ENCODE data around the gene ITPRID1.

Gene ITPRID1

GRCh38 chr7:31651234-31652062, 137.6 kb downstream of the ITPRID1 start:
- Histone ChIP-seq H3K4me3 (ENCODE audit: low read length) (no peak overlapping the region), H3K27me3 (ENCODE audit: control insufficient read depth, insufficient read depth, low read length) (no peaks in the 10 kb centered on the region), H3K27ac (ENCODE audit: low read length) (no peak overlapping the region), H3K4me1 (ENCODE audit: control insufficient read depth, insufficient read depth, low read length) (peaks cover 5% of the 10 kb centered on the region), H3K9me3 (ENCODE audit: control insufficient read depth, insufficient read depth, low read length) (no peaks in the 10 kb centered on the region), H3K36me3 (ENCODE audit: control insufficient read depth, insufficient read depth, low read length) (no peaks in the 10 kb centered on the region)
- DNase-seq (ENCODE audit: low read depth, low spot score) = no peak
- no CpG with 5 or more reads among the region's 7 CpGs for WGBS (ENCODE audit: insufficient coverage, insufficient read length)

GRCh38 chr7:31652063-31652326, 138.1 kb downstream of the ITPRID1 start:
- Histone ChIP-seq H3K4me3 (ENCODE audit: low read length) (no peak overlapping the region), H3K27me3 (ENCODE audit: control insufficient read depth, insufficient read depth, low read length) (no peaks in the 10 kb centered on the region), H3K4me1 (ENCODE audit: control insufficient read depth, insufficient read depth, low read length) (peaks cover 5% of the 10 kb centered on the region), H3K9me3 (ENCODE audit: control insufficient read depth, insufficient read depth, low read length) (no peaks in the 10 kb centered on the region), H3K36me3 (ENCODE audit: control insufficient read depth, insufficient read depth, low read length) (no peaks in the 10 kb centered on the region), H3K27ac (ENCODE audit: low read length) (no peak overlapping the region)
- no peak for DNase-seq (ENCODE audit: low read depth, low spot score)

DNA sequence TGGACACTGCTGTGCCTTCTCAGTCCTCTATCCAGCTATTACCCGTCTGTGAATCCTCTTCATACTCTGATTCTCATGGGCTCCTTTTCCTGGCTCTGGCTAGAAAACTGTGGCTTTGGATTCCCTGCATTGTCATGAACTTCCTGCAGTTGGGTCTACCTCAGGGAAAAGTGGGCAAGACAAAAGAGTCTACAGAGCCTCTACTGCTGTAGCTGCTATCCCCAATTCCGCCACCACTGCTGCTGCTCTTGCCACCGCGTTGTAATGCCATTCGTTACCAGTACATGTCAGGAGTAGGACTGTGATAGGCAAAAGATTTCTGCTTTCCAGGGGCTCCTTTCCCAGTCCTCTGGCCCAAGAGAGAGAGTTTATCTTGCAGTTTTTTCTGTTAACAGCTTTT, 149.2 kb downstream of the ITPRID1 start:
- no peaks in the 10 kb centered on the region for H3K36me3 ChIP-seq (ENCODE audit: control insufficient read depth, insufficient read depth, low read length)
- no peak overlapping the region for H3K4me3 ChIP-seq (ENCODE audit: low read length)
- 0 out of 2 replicates have a peak, but pooled peaks cover 1% of the 10 kb centered on the region for H3K4me1 ChIP-seq (ENCODE audit: control insufficient read depth, insufficient read depth, low read length)
- no CpG with 5 or more reads among the region's 5 CpGs for WGBS (ENCODE audit: insufficient coverage, insufficient read length)
- H3K27me3 ChIP-seq (ENCODE audit: control insufficient read depth, insufficient read depth, low read length) = no peaks in the 10 kb centered on the region
- no peak overlapping the region for H3K27ac ChIP-seq (ENCODE audit: low read length)
- DNase-seq (ENCODE audit: low read depth, low spot score) = peak; percentile 73
- H3K9me3 ChIP-seq (ENCODE audit: control insufficient read depth, insufficient read depth, low read length) = no peaks in the 10 kb centered on the region

DNA sequence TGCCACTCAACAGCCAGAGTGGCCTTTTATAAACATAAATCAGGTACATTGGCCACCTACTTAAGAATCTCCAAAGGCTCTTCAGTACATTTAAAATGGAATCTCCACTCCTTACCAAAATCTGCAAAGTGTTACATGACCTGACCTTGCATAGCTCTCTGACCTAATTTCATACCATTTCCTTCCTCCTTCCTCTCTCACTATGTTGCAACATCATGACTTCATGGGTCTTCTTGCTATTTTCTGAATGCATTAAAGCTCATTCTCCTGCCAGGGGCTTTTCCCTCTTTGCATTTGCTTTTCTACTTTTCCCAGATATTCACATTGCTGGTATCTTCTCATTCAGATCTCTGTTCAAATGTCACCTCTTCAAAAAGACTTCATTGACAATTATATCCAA, 151.0 kb downstream of the ITPRID1 start:
- Histone ChIP-seq H3K36me3 (ENCODE audit: control insufficient read depth, insufficient read depth, low read length) (no peaks in the 10 kb centered on the region), H3K27ac (ENCODE audit: low read length) (no peak overlapping the region), H3K27me3 (ENCODE audit: control insufficient read depth, insufficient read depth, low read length) (no peaks in the 10 kb centered on the region), H3K4me1 (ENCODE audit: control insufficient read depth, insufficient read depth, low read length) (0 out of 2 replicates have a peak, but pooled peaks cover 1% of the 10 kb centered on the region), H3K9me3 (ENCODE audit: control insufficient read depth, insufficient read depth, low read length) (no peaks in the 10 kb centered on the region), H3K4me3 (ENCODE audit: low read length) (no peak overlapping the region)
- DNase-seq (ENCODE audit: low read depth, low spot score) = no peak

GRCh38 chr7:31665546-31665945, 151.7 kb downstream of the ITPRID1 start:
- no peaks in the 10 kb centered on the region for H3K9me3 ChIP-seq (ENCODE audit: control insufficient read depth, insufficient read depth, low read length)
- 0 out of 2 replicates have a peak, but pooled peaks cover 1% of the 10 kb centered on the region for H3K4me1 ChIP-seq (ENCODE audit: control insufficient read depth, insufficient read depth, low read length)
- DNase-seq (ENCODE audit: low read depth, low spot score) = no peak
- no peaks in the 10 kb centered on the region for H3K27me3 ChIP-seq (ENCODE audit: control insufficient read depth, insufficient read depth, low read length)
- no peak overlapping the region for H3K27ac ChIP-seq (ENCODE audit: low read length)
- no peak overlapping the region for H3K4me3 ChIP-seq (ENCODE audit: low read length)
- H3K36me3 ChIP-seq (ENCODE audit: control insufficient read depth, insufficient read depth, low read length) = no peaks in the 10 kb centered on the region
- WGBS (ENCODE audit: insufficient coverage, insufficient read length) = no CpG with 5 or more reads among the region's 1 CpG

DNA sequence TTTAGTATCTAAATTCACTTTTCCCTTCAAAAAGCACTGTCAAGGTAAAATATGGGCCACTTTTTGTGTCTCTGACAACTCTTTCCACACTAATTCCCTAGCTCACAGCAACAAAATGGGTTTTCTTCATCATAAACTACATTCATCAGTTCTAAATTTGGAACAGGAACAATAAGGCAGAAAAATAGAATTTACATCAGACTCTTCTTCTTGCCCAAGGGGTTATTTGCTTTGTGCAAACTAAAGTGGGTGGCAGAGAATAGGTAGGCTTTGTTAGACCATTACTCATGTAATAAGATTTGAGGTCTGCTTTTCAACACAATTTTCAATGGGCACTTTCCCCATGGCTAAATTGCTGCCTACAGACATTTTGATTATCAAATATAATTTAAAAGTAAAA, 155.6 kb downstream of the ITPRID1 start:
- Histone ChIP-seq H3K36me3 (ENCODE audit: control insufficient read depth, insufficient read depth, low read length) (no peaks in the 10 kb centered on the region), H3K27me3 (ENCODE audit: control insufficient read depth, insufficient read depth, low read length) (no peaks in the 10 kb centered on the region), H3K9me3 (ENCODE audit: control insufficient read depth, insufficient read depth, low read length) (no peaks in the 10 kb centered on the region), H3K4me3 (ENCODE audit: low read length) (no peak overlapping the region), H3K27ac (ENCODE audit: low read length) (no peak overlapping the region), H3K4me1 (ENCODE audit: control insufficient read depth, insufficient read depth, low read length) (no peaks in the 10 kb centered on the region)
- DNase-seq (ENCODE audit: low read depth, low spot score) = no peak

DNA sequence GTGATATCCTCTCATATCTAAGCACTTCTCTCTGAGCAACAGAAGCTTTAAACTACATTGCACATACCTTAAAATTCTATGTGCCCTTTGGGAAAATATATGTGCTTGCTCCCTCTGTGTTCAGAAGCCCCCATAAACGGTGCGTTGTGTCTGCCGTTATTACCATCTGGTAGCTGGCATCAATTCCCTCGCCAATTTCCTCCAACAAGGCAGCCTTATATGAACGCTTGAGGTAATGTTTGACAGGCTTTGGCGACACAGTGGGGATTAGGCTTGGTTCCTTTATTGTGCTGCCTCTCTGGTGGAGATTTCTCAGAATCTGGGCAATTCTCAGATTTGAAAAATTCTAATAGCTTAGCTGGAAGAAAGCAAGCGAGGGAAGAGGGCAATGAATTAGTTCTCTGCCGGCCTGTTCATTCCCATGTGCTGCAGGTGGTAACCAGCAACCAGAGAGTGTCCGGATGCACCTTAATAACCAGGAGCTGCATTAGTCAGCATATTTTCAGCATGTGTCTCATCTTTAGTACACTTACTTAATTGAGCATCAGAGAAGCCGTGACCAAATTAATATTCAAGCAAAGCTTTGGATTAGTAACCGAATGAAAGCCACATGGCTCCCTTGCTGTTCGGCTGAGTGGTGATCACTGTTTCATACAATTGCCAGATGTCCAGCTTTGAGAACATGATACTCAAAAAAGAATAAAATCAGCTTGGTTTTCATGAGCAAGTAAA, 165.8 kb downstream of the ITPRID1 start:
- DNase-seq (ENCODE audit: low read depth, low spot score) = no peak
- Histone ChIP-seq H3K27me3 (ENCODE audit: control insufficient read depth, insufficient read depth, low read length) (no peaks in the 10 kb centered on the region), H3K9me3 (ENCODE audit: control insufficient read depth, insufficient read depth, low read length) (no peaks in the 10 kb centered on the region), H3K36me3 (ENCODE audit: control insufficient read depth, insufficient read depth, low read length) (no peaks in the 10 kb centered on the region), H3K4me3 (ENCODE audit: low read length) (no peak overlapping the region), H3K4me1 (ENCODE audit: control insufficient read depth, insufficient read depth, low read length) (no peaks in the 10 kb centered on the region), H3K27ac (ENCODE audit: low read length) (no peak overlapping the region)
- no CpG with 5 or more reads among the region's 12 CpGs for WGBS (ENCODE audit: insufficient coverage, insufficient read length)

DNA sequence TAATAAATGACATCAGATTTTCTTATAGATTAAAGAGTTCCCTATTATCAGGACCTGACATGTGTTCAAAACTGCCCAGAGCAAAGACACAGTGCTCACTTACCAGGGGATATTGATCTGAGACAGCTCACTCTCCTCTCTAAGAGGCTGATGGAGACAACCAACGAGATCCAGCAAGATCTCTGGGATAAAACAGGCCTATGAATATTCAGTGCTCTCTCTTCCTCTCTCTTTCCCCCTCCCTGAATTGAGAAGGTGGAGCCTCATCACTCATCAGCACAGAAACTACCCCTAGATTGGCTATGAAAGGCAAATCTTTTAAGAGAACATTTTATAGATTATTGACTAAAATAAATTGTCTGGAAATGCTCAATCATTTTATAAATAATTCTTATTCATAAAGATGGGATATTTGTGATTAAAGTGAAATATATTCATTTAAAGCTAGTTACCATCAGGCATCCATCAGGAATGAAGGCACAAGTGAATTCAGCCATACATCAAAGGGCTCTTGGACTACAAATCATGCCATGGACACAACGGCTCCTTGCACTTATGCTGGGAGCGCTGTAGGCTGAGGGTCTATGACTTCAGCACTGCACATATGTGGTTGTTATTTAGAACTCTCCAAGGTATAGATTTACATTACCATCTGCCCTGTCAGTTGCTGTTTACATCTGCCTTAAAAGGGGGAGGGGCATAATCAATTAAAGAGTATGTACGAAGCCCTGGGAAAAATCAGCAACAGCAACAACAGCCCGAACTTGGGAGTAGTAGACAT, 169.7 kb downstream of the ITPRID1 start:
- no CpG with 5 or more reads among the region's 5 CpGs for WGBS (ENCODE audit: insufficient coverage, insufficient read length)

DNA sequence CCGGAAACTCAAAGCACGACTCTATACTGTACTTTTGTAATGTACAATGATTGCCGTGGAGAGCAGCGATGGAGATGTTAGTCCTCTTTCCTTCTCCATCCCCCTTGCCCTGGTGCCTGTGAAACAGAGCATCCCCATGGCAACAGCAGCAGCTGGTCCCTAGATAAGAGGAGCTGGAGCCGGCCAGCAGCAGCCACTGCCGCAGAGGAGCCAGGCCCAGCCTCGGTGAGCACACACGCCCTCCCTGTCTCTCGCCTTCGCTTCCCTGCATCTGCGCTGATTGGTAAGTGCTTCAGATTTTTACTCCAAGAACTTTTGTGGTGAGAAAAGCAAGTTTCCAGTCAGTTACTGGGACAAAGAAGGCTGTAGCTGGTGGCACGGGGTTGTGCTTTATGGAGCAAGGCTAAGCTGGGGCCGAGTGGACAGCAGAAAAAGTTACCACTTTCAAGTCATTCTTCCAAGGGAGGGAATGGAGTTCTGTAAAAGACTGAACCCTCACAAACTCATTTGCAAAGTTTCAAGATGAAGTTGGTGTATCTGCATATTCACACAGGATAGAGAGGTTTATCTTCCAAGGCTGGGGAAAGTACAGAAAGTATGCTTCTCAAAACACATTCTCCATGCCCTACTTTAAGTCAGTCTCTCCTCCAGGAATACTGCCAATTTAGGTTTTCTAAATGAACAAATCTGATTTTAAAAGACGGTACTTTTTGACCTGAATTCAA, 173.3 kb downstream of the ITPRID1 start, which contains the start of gene PPP1R17:
PPP1R17 (plus strand) TSS at position 192 of the 725 bp plus-strand sequence. CDS start 5,227 bp downstream, outside the sequence.
- WGBS (ENCODE audit: insufficient coverage, insufficient read length) = no CpG with 5 or more reads among the region's 14 CpGs
- Histone ChIP-seq H3K4me3 (ENCODE audit: low read length) (no peak within 1 kb of the TSS), H3K27me3 (ENCODE audit: control insufficient read depth, insufficient read depth, low read length) (no peaks in the 10 kb centered on the region), H3K4me1 (ENCODE audit: control insufficient read depth, insufficient read depth, low read length) (peaks cover 8% of the 10 kb centered on the region; the same call in 1 of the 2 replicates), H3K9me3 (ENCODE audit: control insufficient read depth, insufficient read depth, low read length) (no peaks in the 10 kb centered on the region), H3K27ac (ENCODE audit: low read length) (no peak within 1 kb of the TSS), H3K36me3 (ENCODE audit: control insufficient read depth, insufficient read depth, low read length) (no peaks in the 10 kb centered on the region)
- DNase-seq (ENCODE audit: low read depth, low spot score) = peak; percentile 20

More for the DNA sequence above, 169.7 kb downstream of the ITPRID1 start:
- Histone ChIP-seq H3K4me3 (ENCODE audit: low read length) (no peak overlapping the region), H3K36me3 (ENCODE audit: control insufficient read depth, insufficient read depth, low read length) (no peaks in the 10 kb centered on the region), H3K27me3 (ENCODE audit: control insufficient read depth, insufficient read depth, low read length) (no peaks in the 10 kb centered on the region), H3K4me1 (ENCODE audit: control insufficient read depth, insufficient read depth, low read length) (0 out of 2 replicates have a peak, but pooled peaks cover 2% of the 10 kb centered on the region), H3K9me3 (ENCODE audit: control insufficient read depth, insufficient read depth, low read length) (no peaks in the 10 kb centered on the region), H3K27ac (ENCODE audit: low read length) (no peak overlapping the region)
- no peak for DNase-seq (ENCODE audit: low read depth, low spot score)

DNA sequence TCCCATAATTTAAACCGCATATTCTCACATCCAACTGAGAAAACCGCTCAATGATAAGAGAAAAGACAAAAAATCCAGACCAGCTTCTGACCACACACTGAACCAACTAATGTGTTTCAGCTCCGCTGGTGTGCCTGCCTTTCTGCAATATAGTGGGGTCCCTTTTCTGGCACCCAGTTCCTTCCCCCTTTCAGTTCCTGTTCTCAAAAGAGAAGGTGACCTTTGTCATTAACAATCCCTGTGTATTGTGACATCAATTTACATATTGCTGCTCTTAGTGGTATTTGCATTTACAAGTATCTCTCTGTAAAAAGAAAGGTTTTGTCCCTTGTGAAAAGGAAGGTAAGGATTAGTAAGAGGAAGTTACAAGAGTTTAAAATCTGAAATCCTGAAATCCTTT, 174.5 kb downstream of the ITPRID1 start:
- peaks cover 8% of the 10 kb centered on the region; the same call in 1 of the 2 replicates for H3K4me1 ChIP-seq (ENCODE audit: control insufficient read depth, insufficient read depth, low read length)
- no peaks in the 10 kb centered on the region for H3K9me3 ChIP-seq (ENCODE audit: control insufficient read depth, insufficient read depth, low read length)
- no peak overlapping the region for H3K27ac ChIP-seq (ENCODE audit: low read length)
- H3K4me3 ChIP-seq (ENCODE audit: low read length) = no peak overlapping the region
- DNase-seq (ENCODE audit: low read depth, low spot score) = no peak
- H3K36me3 ChIP-seq (ENCODE audit: control insufficient read depth, insufficient read depth, low read length) = no peaks in the 10 kb centered on the region
- WGBS (ENCODE audit: insufficient coverage, insufficient read length) = no CpG with 5 or more reads among the region's 3 CpGs
- H3K27me3 ChIP-seq (ENCODE audit: control insufficient read depth, insufficient read depth, low read length) = no peaks in the 10 kb centered on the region
